Measurements from ENCODE around the gene AVEN.

DNA sequence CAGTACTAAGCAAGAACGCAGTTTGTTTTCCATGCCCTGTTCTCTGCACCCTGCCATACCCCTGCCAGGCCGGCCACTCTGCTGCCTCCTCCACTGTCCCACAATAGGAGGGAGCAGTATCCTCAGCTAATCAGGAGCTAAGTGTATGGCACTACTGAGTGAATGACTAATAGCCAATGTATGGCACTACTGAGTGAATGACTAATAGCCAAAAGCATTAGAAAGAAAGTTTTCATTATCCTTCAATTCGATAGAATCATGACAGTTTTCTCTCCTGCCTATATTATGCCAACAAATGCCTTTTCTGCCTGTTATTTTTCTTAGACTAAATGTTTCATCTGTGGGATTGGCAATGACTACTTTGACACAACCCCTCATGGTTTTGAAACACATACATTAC is 178.2 kb downstream of the AVEN start:
- no peak for TF ChIP-seq CTCF (IDR thresholded peaks at IDR 0.05)
- no peak for TF ChIP-seq POLR2A (IDR thresholded peaks at IDR 0.05)

Measured in thyroid gland (tissue), 4 donors.